T-cell (primary cell): ENCODE measurements around the gene TNFRSF12A. TPM values are rescaled to one million over a fixed set of nuclear protein-coding genes. Genes with fewer than 3 reads are reported as not detected.

Experiments used
- ATAC-seq, 4 experiments: fragments of 200-7000 bp in 3 of 4; fragments of 150-1000 bp in 1 of 4; cut with Tn5 transposase; replicated peaks in 1 of 4; 1 replicate in 3 of 4; 2 replicates in 1 of 4; pipeline ENCODE4 v1.10.0; 2021; ENCODE audit warnings: moderate library complexity in 3 of 4, mild to moderate bottlenecking in 2 of 4, moderate number of reproducible peaks in 1 of 4
- CTCF ChIA-PET, 2 donors: fragments of 300-600 bp; sonication (Branson Sonifier 250); formaldehyde crosslinking; loops; one replicate each; lab custom pipeline; 2022; ENCODE audit warnings: antibody characterized with exemption in 2 of 2; lab: Charles Lee
- POLR2A ChIA-PET, 2 donors: fragments of 300-600 bp; sonication (Branson Sonifier 250); formaldehyde crosslinking; loops; one replicate each; lab custom pipeline; 2022; ENCODE audit warnings: antibody characterized with exemption in 2 of 2; lab: Charles Lee
- DNase-seq, 35 experiments: peaks; one replicate each; pipeline versions ENCODE4 v3.0.0 to v3.0.0-alpha.2; 2013 to 2023
- H3K27ac ChIP-seq: one replicate; pipeline ENCODE4 v1.5.1; 2013; ENCODE audit warnings: low read length
- H3K27me3 ChIP-seq, 2 experiments: replicated peaks in 1 of 2; 1 replicate in 1 of 2; 2 replicates in 1 of 2; pipeline versions ENCODE4 v1.6.1 to v1.7.0; 2013; ENCODE audit warnings: low read length in 1 of 2, mixed read lengths in 1 of 2; ENCODE audit not compliant: control insufficient read depth in 2 of 2, insufficient read depth in 2 of 2; ENCODE audit errors: extremely low read depth in 1 of 2
- H3K36me3 ChIP-seq, 2 donors: 1 replicate in 1 of 2; 2 replicates in 1 of 2; pipeline versions ENCODE4 v1.6.1 to v1.7.0; 2013; ENCODE audit warnings: low read length in 1 of 2; ENCODE audit not compliant: control insufficient read depth in 2 of 2, insufficient read depth in 1 of 2; ENCODE audit errors: extremely low read depth in 1 of 2
- H3K4me1 ChIP-seq, 2 experiments: 1 replicate in 1 of 2; 2 replicates in 1 of 2; pipeline versions ENCODE4 v1.6.1 to v1.7.0; 2013; ENCODE audit warnings: low read length in 2 of 2, mixed read lengths in 1 of 2; ENCODE audit not compliant: insufficient read depth in 2 of 2, control insufficient read depth in 1 of 2; ENCODE audit errors: extremely low read depth in 1 of 2
- H3K4me3 ChIP-seq, 2 donors: 1 replicate in 1 of 2; 2 replicates in 1 of 2; pipeline versions ENCODE4 v1.5.1 to v1.7.0; 2013; ENCODE audit warnings: mild to moderate bottlenecking in 2 of 2, low read length in 1 of 2, moderate library complexity in 1 of 2; ENCODE audit not compliant: control insufficient read depth in 1 of 2; ENCODE audit errors: extremely low read depth in 1 of 2
- H3K9me3 ChIP-seq: 2 replicates; pipeline ENCODE4 v1.7.0; 2013
- H3K27ac Mint-ChIP-seq, 2 donors: one replicate each; pipeline ENCODE4 v1.8.0; 2020 to 2021; ENCODE audit warnings: mild to moderate bottlenecking in 2 of 2, mixed read lengths in 2 of 2
- H3K27me3 Mint-ChIP-seq, 2 donors: one replicate each; pipeline ENCODE4 v1.8.0; 2021 to 2022; ENCODE audit warnings: mixed read lengths in 2 of 2
- H3K36me3 Mint-ChIP-seq: one replicate; pipeline ENCODE4 v1.8.0; 2021; ENCODE audit warnings: mixed read lengths
- H3K4me1 Mint-ChIP-seq, 3 donors: one replicate each; pipeline ENCODE4 v1.8.0; 2020 to 2022; ENCODE audit warnings: mixed read lengths in 3 of 3, mild to moderate bottlenecking in 1 of 3
- H3K4me3 Mint-ChIP-seq, 3 donors: one replicate each; pipeline ENCODE4 v1.8.0; 2020 to 2022; ENCODE audit warnings: mild to moderate bottlenecking in 3 of 3, mixed read lengths in 3 of 3, moderate library complexity in 3 of 3
- H3K9me3 Mint-ChIP-seq, 3 donors: one replicate each; pipeline ENCODE4 v1.8.0; 2020 to 2022; ENCODE audit warnings: mixed read lengths in 3 of 3
- WGBS: methylation state at CpG from one replicate; pipeline ENCODE4 v1.1.5; 2013; ENCODE audit warnings: missing lambda C conversion rate; ENCODE audit not compliant: insufficient coverage; 5-methylcytosine and 5-hydroxymethylcytosine counted together
- total RNA-seq, 35 experiments: library from RNA in 6 of 35; stranded (reverse) in 6 of 35; fragments of 120-200 nt in 1 of 35; gene quantifications; one replicate each; pipeline versions ENCODE4 v1.2.1 to v1.2.4 and lab custom pipeline; 2013 to 2026

TNFRSF12A gene
- total RNA-seq, 5 donors from 2014 or later (not counting 1 experiment from before 2014, with no cell fraction given): 0.43 to 3.7 (median 2.5) TPM

- Mint-ChIP-seq H3K36me3 (no peaks in the 10 kb centered on the region), H3K9me3 (no peaks in the 10 kb centered on the region), H3K4me1 (peaks cover 0 to 5% (median 5%) of the 10 kb centered on the region in 3 donors), H3K27ac (no peak overlapping the region), H3K27me3 (peaks cover 3 to 13% of the 10 kb centered on the region in 2 donors), H3K4me3 (no peak overlapping the region)
- POLR2A ChIA-PET: no interaction called here
- Histone ChIP-seq H3K27me3 (peaks cover 0 to 49% of the 10 kb centered on the region in 2 experiments), H3K9me3 (no peaks in the 10 kb centered on the region), H3K4me3 (no peak overlapping the region), H3K36me3 (no peaks in the 10 kb centered on the region), H3K4me1 (peaks cover 0 to 9% of the 10 kb centered on the region in 2 experiments), H3K27ac (no peak overlapping the region)
- CTCF ChIA-PET: no interaction called here
- ATAC-seq (no peak), DNase-seq (no peak)
- 70% methylated on average over 2 of the region's 4 CpGs for WGBS
These were observed 19.6 kb upstream of the TNFRSF12A start for GRCh38 chr16:3000540-3000939.

- Histone ChIP-seq H3K9me3 (no peaks in the 10 kb centered on the region), H3K4me3 (no peak overlapping the region), H3K4me1 (peaks cover 0 to 9% of the 10 kb centered on the region in 2 experiments), H3K36me3 (no peaks in the 10 kb centered on the region), H3K27ac (no peak overlapping the region), H3K27me3 (peaks cover 0 to 54% of the 10 kb centered on the region in 2 experiments)
- no peaks in the 10 kb centered on the region for H3K36me3 Mint-ChIP-seq
- CTCF ChIA-PET: no interaction called here
- no peaks in the 10 kb centered on the region for H3K9me3 Mint-ChIP-seq
- POLR2A ChIA-PET: interaction anchor here in 1 of 2 donors (0.6 kb wide), 1 partner anchor 155 kb away, joined by 3 read pairs; no protein-coding TSS in a partner anchor
- no peak for DNase-seq
- H3K27ac Mint-ChIP-seq: no peak overlapping the region
- H3K4me1 Mint-ChIP-seq: peaks cover 0 to 5% (median 5%) of the 10 kb centered on the region in 3 donors
- ATAC-seq: no peak
- 68% methylated on average over 9 of the region's 12 CpGs for WGBS
- no peak overlapping the region for H3K4me3 Mint-ChIP-seq
- H3K27me3 Mint-ChIP-seq: peaks cover 3 to 13% of the 10 kb centered on the region in 2 donors
These were observed 18.9 kb upstream of the TNFRSF12A start for GRCh38 chr16:3001316-3001715.

- ATAC-seq (peak; percentile 97 to 99 (median 98)), DNase-seq (peak; percentile 82 to 98 (median 95))
- H3K4me1 ChIP-seq: peaks cover 19 to 30% of the 10 kb centered on the region in 2 experiments
- Mint-ChIP-seq H3K27ac (no peak overlapping the region), H3K36me3 (no peaks in the 10 kb centered on the region), H3K9me3 (no peaks in the 10 kb centered on the region), H3K4me3 (peak overlapping the region; percentile 60 to 75 (median 72)), H3K27me3 (peaks cover 3 to 20% of the 10 kb centered on the region in 2 donors), H3K4me1 (peaks cover 21 to 28% (median 28%) of the 10 kb centered on the region in 3 donors)
- H3K36me3 ChIP-seq: no peaks in the 10 kb centered on the region
- peaks cover 0 to 52% of the 10 kb centered on the region in 2 experiments for H3K27me3 ChIP-seq
- ChIA-PET CTCF (interaction anchor here (0.6 to 1.6 kb wide), 9 partner anchors 19 to 177 kb away, joined by 3 to 29 read pairs (median 3); no protein-coding TSS in a partner anchor), POLR2A (interaction anchor here in 1 of 2 donors (0.5 kb wide), 1 partner anchor 18 kb away, joined by 3 read pairs; no protein-coding TSS in a partner anchor)
- no peaks in the 10 kb centered on the region for H3K9me3 ChIP-seq
- no peak overlapping the region for H3K4me3 ChIP-seq
- H3K27ac ChIP-seq: no peak overlapping the region
- WGBS: 7% methylated on average over 51 of the region's 58 CpGs
These were observed 16.4 kb upstream of the TNFRSF12A start for GRCh38 chr16:3003582-3004270.

GRCh38 chr16:3004319-3004718 lies 15.8 kb upstream of the TNFRSF12A start:
- ChIA-PET CTCF (interaction anchor here (0.7 to 1.6 kb wide), 7 partner anchors 18 to 177 kb away, joined by 3 to 29 read pairs (median 5); no protein-coding TSS in a partner anchor), POLR2A (interaction anchor here in 1 of 2 donors (0.5 kb wide), 1 partner anchor 18 kb away, joined by 3 read pairs; no protein-coding TSS in a partner anchor)
- peaks cover 23 to 30% (median 30%) of the 10 kb centered on the region in 3 donors for H3K4me1 Mint-ChIP-seq
- no peaks in the 10 kb centered on the region for H3K36me3 Mint-ChIP-seq
- peaks cover 20 to 36% of the 10 kb centered on the region in 2 experiments for H3K4me1 ChIP-seq
- no peak overlapping the region for H3K27ac Mint-ChIP-seq
- DNase-seq: peak in 1 of 35 experiments; percentile 38
- H3K27me3 ChIP-seq: peaks cover 0 to 48% of the 10 kb centered on the region in 2 experiments
- no peaks in the 10 kb centered on the region for H3K36me3 ChIP-seq
- under 1% methylated on average over 66 of the region's 67 CpGs for WGBS
- H3K4me3 Mint-ChIP-seq: peak overlapping the region in 1 of 3 donors; percentile 75
- peaks cover 3 to 20% of the 10 kb centered on the region in 2 donors for H3K27me3 Mint-ChIP-seq
- peak; percentile 1 to 23 (median 12) for ATAC-seq
- no peaks in the 10 kb centered on the region for H3K9me3 Mint-ChIP-seq
- H3K9me3 ChIP-seq: no peaks in the 10 kb centered on the region
- H3K27ac ChIP-seq: no peak overlapping the region
- H3K4me3 ChIP-seq: no peak overlapping the region

- POLR2A ChIA-PET: interaction anchor here in 1 of 2 donors (0.7 kb wide), 1 partner anchor 170 kb away, joined by 7 read pairs; no protein-coding TSS in a partner anchor
- no peaks in the 10 kb centered on the region for H3K9me3 ChIP-seq
- H3K27me3 ChIP-seq: peaks cover 0 to 50% of the 10 kb centered on the region in 2 experiments
- H3K4me3 ChIP-seq: no peak overlapping the region
- H3K36me3 ChIP-seq: no peaks in the 10 kb centered on the region
- CTCF ChIA-PET: interaction anchor here (0.6 to 1.6 kb wide), 3 partner anchors 23 to 27 kb away, joined by 5 to 7 read pairs (median 6); no protein-coding TSS in a partner anchor
- Mint-ChIP-seq H3K9me3 (no peaks in the 10 kb centered on the region), H3K27ac (no peak overlapping the region), H3K27me3 (peaks cover 3 to 20% of the 10 kb centered on the region in 2 donors), H3K36me3 (no peaks in the 10 kb centered on the region), H3K4me3 (peak overlapping the region; percentile 58 to 71 (median 68)), H3K4me1 (peaks cover 23 to 30% (median 30%) of the 10 kb centered on the region in 3 donors)
- 22% methylated on average over 15 of the region's 25 CpGs for WGBS
- H3K27ac ChIP-seq: no peak overlapping the region
- H3K4me1 ChIP-seq: peaks cover 20 to 36% of the 10 kb centered on the region in 2 experiments
- ATAC-seq (no peak), DNase-seq (no peak)
These were observed 15.3 kb upstream of the TNFRSF12A start for GRCh38 chr16:3004781-3005284.
